HFF-Myc (cell line): ENCODE data around the gene EVC2.

Source experiments
- DNase-seq: peaks from one replicate; pipeline ENCODE4 v3.0.0-alpha.2; 2011; ENCODE audit warnings: low read depth; ENCODE audit errors: extremely low read depth
- H3K4me3 ChIP-seq: replicated peaks from 2 replicates; pipeline ENCODE4 v1.5.1; 2011; ENCODE audit warnings: low read depth, mild to moderate bottlenecking, control low read depth, low read length
- TF ChIP-seq, protein P1 (sequence below): IDR thresholded peaks from 2 replicates; pipeline ENCODE4 v1.5.1; 2012; ENCODE audit warnings: mild to moderate bottlenecking, low read depth, low read length, control low read depth; ENCODE audit errors: missing control alignments

Gene EVC2

DNA sequence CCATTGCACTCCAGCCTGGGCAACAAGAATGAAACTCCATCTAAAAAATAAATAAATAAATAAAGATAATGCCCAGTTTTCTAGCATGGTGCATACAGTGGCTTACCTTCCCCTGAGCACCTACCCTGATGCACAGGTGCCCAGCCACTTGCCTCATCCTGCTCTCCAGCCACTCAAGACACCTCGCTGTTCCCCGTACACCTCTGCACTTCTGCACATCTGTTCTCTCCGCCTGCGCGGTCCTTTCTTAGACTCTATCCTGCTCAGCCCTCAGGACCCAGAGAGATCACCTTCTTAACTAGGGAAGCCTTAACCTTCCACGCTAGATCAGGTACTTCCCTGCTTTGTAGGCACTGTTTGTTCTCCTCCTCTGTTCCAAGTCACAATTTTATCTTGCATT lies 5.5 kb upstream of the EVC2 start:
- TF ChIP-seq, protein P1, sequence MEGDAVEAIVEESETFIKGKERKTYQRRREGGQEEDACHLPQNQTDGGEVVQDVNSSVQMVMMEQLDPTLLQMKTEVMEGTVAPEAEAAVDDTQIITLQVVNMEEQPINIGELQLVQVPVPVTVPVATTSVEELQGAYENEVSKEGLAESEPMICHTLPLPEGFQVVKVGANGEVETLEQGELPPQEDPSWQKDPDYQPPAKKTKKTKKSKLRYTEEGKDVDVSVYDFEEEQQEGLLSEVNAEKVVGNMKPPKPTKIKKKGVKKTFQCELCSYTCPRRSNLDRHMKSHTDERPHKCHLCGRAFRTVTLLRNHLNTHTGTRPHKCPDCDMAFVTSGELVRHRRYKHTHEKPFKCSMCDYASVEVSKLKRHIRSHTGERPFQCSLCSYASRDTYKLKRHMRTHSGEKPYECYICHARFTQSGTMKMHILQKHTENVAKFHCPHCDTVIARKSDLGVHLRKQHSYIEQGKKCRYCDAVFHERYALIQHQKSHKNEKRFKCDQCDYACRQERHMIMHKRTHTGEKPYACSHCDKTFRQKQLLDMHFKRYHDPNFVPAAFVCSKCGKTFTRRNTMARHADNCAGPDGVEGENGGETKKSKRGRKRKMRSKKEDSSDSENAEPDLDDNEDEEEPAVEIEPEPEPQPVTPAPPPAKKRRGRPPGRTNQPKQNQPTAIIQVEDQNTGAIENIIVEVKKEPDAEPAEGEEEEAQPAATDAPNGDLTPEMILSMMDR, result no peak
- DNase-seq, result no peak
- no peak overlapping the region for H3K4me3 ChIP-seq

DNA sequence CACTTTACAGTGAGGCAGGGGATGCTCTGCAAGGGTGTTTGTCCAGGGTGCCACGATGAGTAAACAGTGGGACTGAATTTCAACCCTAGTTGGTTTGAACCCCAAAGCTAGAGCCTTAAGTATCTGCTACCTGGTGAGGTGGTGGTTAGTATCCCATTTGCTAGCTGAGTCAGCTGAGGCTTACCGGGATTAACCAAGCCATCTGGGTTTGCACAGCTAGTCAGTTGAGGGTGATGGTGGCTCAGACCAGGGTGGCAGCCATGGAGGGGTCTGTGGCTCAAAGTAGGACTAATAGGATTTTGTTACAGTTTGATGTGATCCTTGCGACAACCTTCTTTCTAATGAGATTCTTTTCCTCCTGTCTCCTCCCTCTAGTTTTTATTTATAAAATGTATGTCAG lies 4.6 kb upstream of the EVC2 start:
- DNase-seq, result no peak
- peak overlapping the region; percentile 71 for H3K4me3 ChIP-seq
- TF ChIP-seq, protein P1, result no peak

DNA sequence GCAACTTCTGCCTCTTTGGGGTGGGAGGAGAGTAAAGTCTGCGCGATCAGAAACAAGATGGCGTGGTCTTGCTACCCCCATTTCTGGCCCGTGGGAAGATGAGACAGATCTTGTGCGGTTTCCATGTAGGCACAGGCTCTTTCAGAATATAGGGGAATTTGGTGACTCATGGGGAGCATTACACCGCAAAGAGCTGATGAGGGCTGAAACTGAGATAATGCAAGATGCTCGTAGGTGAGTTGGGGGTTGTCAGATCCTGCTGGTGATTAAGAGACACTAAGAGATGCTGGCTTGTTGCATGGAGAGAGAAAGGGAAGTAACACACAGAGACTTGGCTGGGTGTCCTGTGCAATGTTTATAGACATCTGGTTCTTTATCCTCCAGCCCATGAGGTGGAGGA lies 4.2 kb upstream of the EVC2 start:
- peak; percentile 40 for DNase-seq
- TF ChIP-seq, protein P1, result no peak
- H3K4me3 ChIP-seq, result peak overlapping the region; percentile 71

DNA sequence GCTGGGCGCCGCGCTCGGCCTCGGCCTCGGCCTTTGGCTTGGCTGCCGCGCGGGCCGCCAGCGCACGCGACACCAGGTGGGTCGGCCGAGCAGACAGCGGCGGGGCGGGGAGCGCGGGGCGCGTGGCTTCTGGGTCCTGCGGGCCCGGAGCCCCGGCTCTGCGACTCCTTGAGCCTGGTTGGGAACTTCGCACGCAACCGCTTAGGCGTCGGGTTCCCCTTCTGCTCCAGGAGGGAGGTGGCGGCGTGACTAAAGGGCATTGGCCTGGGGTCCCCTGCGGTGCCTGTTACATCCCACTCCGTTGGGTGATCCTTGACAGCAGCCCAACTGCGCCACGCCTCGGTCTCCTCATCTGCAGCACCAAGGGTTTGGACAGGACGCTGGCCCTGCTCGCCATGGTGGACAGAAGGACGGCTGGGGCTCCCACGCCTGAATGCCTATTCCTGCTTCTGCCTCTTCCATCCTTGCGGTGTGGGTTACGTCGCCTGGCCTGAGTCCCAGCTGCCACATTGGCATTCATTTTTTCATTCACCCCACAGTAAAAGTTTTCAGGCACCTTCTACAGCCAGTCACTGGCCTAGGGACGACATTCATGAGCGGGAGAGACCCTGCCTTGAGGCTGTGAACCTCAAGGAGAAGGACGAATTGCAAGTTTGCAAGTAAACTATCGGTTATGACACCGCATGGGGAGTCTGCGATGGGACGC lies 3.3 kb upstream of the EVC2 start:
- H3K4me3 ChIP-seq, result peak overlapping the region; percentile 71
- TF ChIP-seq, protein P1, result no peak
- no peak for DNase-seq

DNA sequence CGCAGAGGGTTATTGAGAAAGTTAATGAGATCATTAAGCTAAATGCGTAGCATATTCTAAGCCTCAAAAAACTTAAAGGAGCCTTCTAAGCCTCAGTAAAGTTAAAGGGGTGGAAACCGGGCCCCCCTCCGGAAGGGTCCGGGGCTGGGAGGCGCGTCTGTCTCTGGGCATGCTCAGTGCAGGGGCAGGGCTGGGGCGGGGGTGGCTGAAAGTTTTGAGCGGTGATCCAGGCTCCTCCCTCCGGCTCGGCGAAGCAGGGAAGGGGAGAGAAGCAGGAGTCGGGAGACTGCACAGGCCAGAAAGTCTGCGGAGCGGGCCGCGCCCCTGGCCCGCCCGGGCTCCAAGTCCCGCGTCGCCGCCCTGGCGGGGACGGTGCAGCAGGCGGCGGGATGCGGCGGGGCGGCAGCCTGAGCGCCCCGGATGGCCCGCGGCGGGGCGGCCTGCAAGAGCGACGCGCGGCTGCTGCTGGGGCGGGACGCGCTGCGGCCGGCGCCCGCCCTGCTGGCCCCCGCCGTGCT lies 2.7 kb upstream of the EVC2 start, which contains the start of gene EVC:
Gene EVC, plus strand, starts transcription at position 241 of the 518 bp plus-strand sequence. Its CDS starts 180 bp downstream, at position 421.
- TF ChIP-seq, protein P1, result no peak
- peak; percentile 33 for DNase-seq
- H3K4me3 ChIP-seq, result peak within 1 kb of the TSS; percentile 71

DNA sequence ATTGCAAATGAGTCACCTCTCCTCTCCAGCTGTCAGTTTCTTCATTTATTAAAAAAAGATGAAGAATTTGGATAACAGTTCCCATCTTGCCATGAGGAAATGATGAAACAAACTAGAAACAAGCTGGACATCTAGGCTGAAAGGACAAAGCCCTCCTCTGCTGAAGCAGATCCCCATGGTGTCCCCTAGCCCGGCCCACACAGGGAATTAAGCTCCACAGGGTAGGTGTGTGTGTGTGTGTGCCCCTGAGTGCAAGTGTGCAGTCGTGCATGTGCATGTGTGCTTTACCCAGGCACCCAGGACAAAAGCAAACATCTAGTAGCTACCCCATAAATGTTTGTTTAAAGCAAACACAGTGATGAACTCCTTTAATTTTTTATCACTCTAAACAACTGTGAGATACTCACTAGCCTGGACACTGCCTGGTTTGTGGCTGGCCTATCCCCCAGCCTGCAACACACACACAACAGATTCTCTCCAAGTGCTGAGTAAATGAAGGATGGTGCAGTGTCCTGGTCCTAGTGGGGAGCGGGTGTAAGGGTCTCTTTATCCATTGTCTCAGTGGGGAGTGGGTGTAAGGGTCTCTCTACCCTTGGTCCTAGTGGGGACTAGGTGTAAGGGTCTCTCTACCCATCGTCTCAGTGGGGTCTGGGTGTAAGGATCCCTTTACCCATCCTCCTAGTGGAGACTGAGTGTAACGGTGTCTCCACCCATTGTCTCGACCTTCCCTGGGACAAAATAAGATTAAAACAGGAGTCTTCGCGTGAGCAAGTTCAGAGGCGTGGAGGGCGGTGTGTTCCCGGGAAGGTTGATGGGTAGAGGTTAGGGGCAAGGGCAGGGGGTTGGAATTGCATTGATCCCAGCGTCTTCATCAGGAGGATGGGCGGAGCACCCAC lies 2.0 kb upstream of the EVC2 start:
- TF ChIP-seq, protein P1, result peak; percentile 27
- DNase-seq, result no peak
- H3K4me3 ChIP-seq, result peak overlapping the region; percentile 71
